Lower lobe of right lung (tissue), 2 donors: Measurements from ENCODE around the gene CARD18. TPM values are rescaled to one million over a fixed set of nuclear protein-coding genes. Genes with fewer than 3 reads are reported as not detected.
"Not testable (repeated sequence)": the region's sequence is repeated elsewhere in the genome, so short reads cannot be mapped to it uniquely, and the experiment has no call there.

Experiments
- ATAC-seq, 2 donors: fragments of 200-7000 bp; cut with Tn5 transposase; one replicate each; pipeline ENCODE4 v1.9.1; 2020 to 2022; ENCODE audit warnings: mild to moderate bottlenecking in 2 of 2, moderate library complexity in 2 of 2
- DNase-seq: peaks from one replicate; pipeline ENCODE4 v3.0.0-alpha.2; 2020
- H3K27ac ChIP-seq: fragments of 200-600 bp; one replicate; pipeline ENCODE4 v1.8.0; 2022
- H3K27me3 ChIP-seq: fragments of 200-600 bp; one replicate; pipeline ENCODE4 v1.8.0; 2022; ENCODE audit warnings: low read depth
- H3K36me3 ChIP-seq: fragments of 200-600 bp; one replicate; pipeline ENCODE4 v1.8.0; 2022; ENCODE audit warnings: mild to moderate bottlenecking
- H3K4me1 ChIP-seq: fragments of 200-600 bp; one replicate; pipeline ENCODE4 v1.8.0; 2022
- H3K4me3 ChIP-seq: fragments of 200-600 bp; one replicate; pipeline ENCODE4 v1.8.0; 2022; ENCODE audit warnings: mild to moderate bottlenecking
- H3K9me3 ChIP-seq: fragments of 200-600 bp; one replicate; pipeline ENCODE4 v1.8.0; 2022
- CTCF ChIP-seq: fragments of 200-600 bp; IDR thresholded peaks from one replicate; pipeline ENCODE4 v1.8.0; 2022; ENCODE audit warnings: antibody characterized with exemption, mild to moderate bottlenecking
- intact Hi-C: fragments of 100-400 bp; cut with DNase I; formaldehyde crosslinking; loops from one replicate; pipeline ENCODE4 v1.11.0; 2022
- total RNA-seq: library from RNA; stranded (reverse); fragmentation: NEBNext Ultra II Directional; extraction: Animal tissue kit (Norgen Biotek cat#: 25700); gene quantifications from one replicate; pipeline ENCODE4 v1.2.1, GENCODE V29; 2021
- donor health status: DM: no; HTN: yes; CAD: no; lungs with severe emphysema.

The CARD18 gene
- total RNA-seq, 1 donor from 2014 or later = not detected

GRCh38 chr11:105106140-105106539 is 33.4 kb downstream of the CARD18 start:
- no peaks in the 10 kb centered on the region for H3K9me3 ChIP-seq
- H3K4me3 ChIP-seq = no peak overlapping the region
- H3K27me3 ChIP-seq = no peaks in the 10 kb centered on the region
- H3K4me1 ChIP-seq = peaks cover 19% of the 10 kb centered on the region
- ATAC-seq = no peak
- no peak for TF ChIP-seq CTCF
- H3K36me3 ChIP-seq = no peaks in the 10 kb centered on the region
- DNase-seq = no peak
- intact Hi-C loops = no loop called here
- H3K27ac ChIP-seq = no peak overlapping the region

- TF ChIP-seq CTCF = no peak
- no peaks in the 10 kb centered on the region for H3K36me3 ChIP-seq
- intact Hi-C loops = no loop called here
- DNase-seq = no peak
- no peaks in the 10 kb centered on the region for H3K27me3 ChIP-seq
- H3K4me1 ChIP-seq = peaks cover 19% of the 10 kb centered on the region
- H3K4me3 ChIP-seq = no peak overlapping the region
- no peak for ATAC-seq
- no peak overlapping the region for H3K27ac ChIP-seq
- no peaks in the 10 kb centered on the region for H3K9me3 ChIP-seq
Measured at GRCh38 chr11:105104292-105104691, 35.3 kb downstream of the CARD18 start.

GRCh38 chr11:105103336-105103735 is 36.2 kb downstream of the CARD18 start:
- intact Hi-C loops = no loop called here
- Histone ChIP-seq H3K9me3 (no peaks in the 10 kb centered on the region), H3K27me3 (no peaks in the 10 kb centered on the region), H3K4me3 (no peak overlapping the region), H3K36me3 (no peaks in the 10 kb centered on the region), H3K27ac (no peak overlapping the region), H3K4me1 (peaks cover 10% of the 10 kb centered on the region)
- DNase-seq (no peak), ATAC-seq (no peak)
- no peak for TF ChIP-seq CTCF

- DNase-seq, H3K9me3 ChIP-seq, H3K27me3 ChIP-seq, intact Hi-C loops, H3K36me3 ChIP-seq, H3K4me1 ChIP-seq, H3K4me3 ChIP-seq, H3K27ac ChIP-seq: not testable (repeated sequence)
- ATAC-seq = peak; percentile 43 to 49
Measured at GRCh38 chr11:105102079-105102581, 37.4 kb downstream of the CARD18 start.

- no peaks in the 10 kb centered on the region for H3K27me3 ChIP-seq
- TF ChIP-seq CTCF = no peak
- intact Hi-C loops = no loop called here
- H3K9me3 ChIP-seq = no peaks in the 10 kb centered on the region
- DNase-seq (no peak), ATAC-seq (peak; percentile 69 to 72)
- no peak overlapping the region for H3K27ac ChIP-seq
- H3K4me3 ChIP-seq = no peak overlapping the region
- no peaks in the 10 kb centered on the region for H3K36me3 ChIP-seq
- H3K4me1 ChIP-seq = peaks cover 9% of the 10 kb centered on the region
Measured at GRCh38 chr11:105100981-105101630, 38.5 kb downstream of the CARD18 start.

- TF ChIP-seq CTCF = no peak
Measured at GRCh38 chr11:105100206-105100605, 39.4 kb downstream of the CARD18 start.

GRCh38 chr11:105099594-105099993 is 40.0 kb downstream of the CARD18 start:
- intact Hi-C loops, H3K36me3 ChIP-seq, H3K27me3 ChIP-seq, H3K4me1 ChIP-seq, H3K27ac ChIP-seq, ATAC-seq, H3K4me3 ChIP-seq, H3K9me3 ChIP-seq, DNase-seq: not testable (repeated sequence)

More at GRCh38 chr11:105100206-105100605, 39.4 kb downstream of the CARD18 start:
- peak; percentile 59 to 68 for ATAC-seq
- H3K9me3 ChIP-seq = no peaks in the 10 kb centered on the region
- no peaks in the 10 kb centered on the region for H3K36me3 ChIP-seq
- DNase-seq = no peak
- no peaks in the 10 kb centered on the region for H3K27me3 ChIP-seq
- no peak overlapping the region for H3K4me3 ChIP-seq
- intact Hi-C loops = no loop called here
- peak overlapping the region; percentile 20 for H3K27ac ChIP-seq
- H3K4me1 ChIP-seq = peaks cover 9% of the 10 kb centered on the region
